GM12891 (cell line): ENCODE data around the gene MATN1.
A peak's percentile ranks its signal among the peaks of the same experiment; 100 is the strongest.

Experiments
- DNase-seq: peaks from one replicate; pipeline ENCODE4 v3.0.0; 2011; ENCODE audit warnings: low spot score; ENCODE audit not compliant: insufficient read length
- FAIRE-seq: peaks from 2 replicates; lab custom pipeline; 2011; peaks lifted over from hg19 to GRCh38; lab: Jason Lieb, UNC
- PAX5 ChIP-seq: IDR thresholded peaks from 2 replicates; pipeline ENCODE4 v1.6.1; 2011; ENCODE audit warnings: low read length, moderate library complexity, mild to moderate bottlenecking; ENCODE audit not compliant: insufficient read depth, severe bottlenecking
- POLR2A ChIP-seq: IDR thresholded peaks from 2 replicates; pipeline ENCODE4 v1.6.1; 2011; ENCODE audit warnings: low read depth, low read length, control low read depth
- POLR2AphosphoS5 ChIP-seq: IDR thresholded peaks from 2 replicates; pipeline ENCODE4 v1.6.1; 2011; ENCODE audit warnings: low read depth, low read length, control low read depth
- POU2F2 ChIP-seq: IDR thresholded peaks from 2 replicates; pipeline ENCODE4 v1.6.1; 2011; ENCODE audit warnings: low read depth, mild to moderate bottlenecking, control low read depth, low read length, moderate library complexity
- SPI1 ChIP-seq: IDR thresholded peaks from 2 replicates; pipeline ENCODE4 v1.6.1; 2011; ENCODE audit warnings: low read depth, low read length, control low read depth
- TAF1 ChIP-seq: IDR thresholded peaks from 2 replicates; pipeline ENCODE4 v1.6.1; 2011; ENCODE audit warnings: low read depth, low read length, control low read depth

Gene MATN1

DNA sequence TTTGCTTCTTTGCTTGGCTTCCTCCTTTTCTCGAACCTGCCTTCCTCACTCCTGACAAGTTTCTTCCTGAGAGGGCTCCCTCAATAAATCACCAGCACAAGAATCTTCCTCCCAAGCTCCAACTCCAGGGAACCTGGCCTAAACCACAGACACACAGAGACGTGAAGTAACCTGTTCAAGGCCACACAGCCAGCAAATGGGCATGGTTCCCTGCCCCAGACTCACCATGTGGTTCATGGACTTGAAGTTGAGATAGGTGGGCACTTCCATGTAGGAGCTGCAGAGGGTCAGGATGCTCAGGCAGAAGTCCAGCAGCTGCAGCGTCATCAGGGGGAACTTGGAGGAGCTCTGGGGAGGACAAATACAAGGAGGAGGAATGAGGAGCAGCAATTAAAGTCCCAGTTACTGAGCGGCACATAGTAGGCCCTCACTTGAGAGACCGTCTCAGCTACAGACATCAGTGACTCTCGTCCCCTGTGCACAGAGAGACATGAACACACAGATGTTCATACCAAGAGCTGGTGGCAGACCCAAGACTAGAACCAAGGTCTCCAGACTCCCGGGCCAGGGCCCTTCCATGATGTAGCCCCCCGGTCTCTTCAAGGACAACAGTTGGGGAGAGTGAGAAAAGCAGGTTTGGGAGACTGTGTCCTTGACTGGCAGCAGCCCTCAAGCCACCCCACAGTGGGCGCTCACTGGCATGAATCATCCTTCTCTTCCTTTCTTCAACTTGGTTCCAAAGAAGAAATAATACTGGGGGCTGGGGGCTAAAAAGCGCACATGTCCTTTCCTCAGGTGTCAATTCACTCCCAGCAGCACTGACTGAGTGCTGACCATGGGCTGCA is 15.6 kb upstream of the MATN1 start:
- no peak for FAIRE-seq
- no peak for DNase-seq
- no peak; the same call in 1 of the 2 replicates for TF ChIP-seq POLR2AphosphoS5
- TF ChIP-seq POU2F2: no peak
- TF ChIP-seq PAX5: no peak
- no peak for TF ChIP-seq TAF1
- no peak for TF ChIP-seq SPI1
- no peak for TF ChIP-seq POLR2A

DNA sequence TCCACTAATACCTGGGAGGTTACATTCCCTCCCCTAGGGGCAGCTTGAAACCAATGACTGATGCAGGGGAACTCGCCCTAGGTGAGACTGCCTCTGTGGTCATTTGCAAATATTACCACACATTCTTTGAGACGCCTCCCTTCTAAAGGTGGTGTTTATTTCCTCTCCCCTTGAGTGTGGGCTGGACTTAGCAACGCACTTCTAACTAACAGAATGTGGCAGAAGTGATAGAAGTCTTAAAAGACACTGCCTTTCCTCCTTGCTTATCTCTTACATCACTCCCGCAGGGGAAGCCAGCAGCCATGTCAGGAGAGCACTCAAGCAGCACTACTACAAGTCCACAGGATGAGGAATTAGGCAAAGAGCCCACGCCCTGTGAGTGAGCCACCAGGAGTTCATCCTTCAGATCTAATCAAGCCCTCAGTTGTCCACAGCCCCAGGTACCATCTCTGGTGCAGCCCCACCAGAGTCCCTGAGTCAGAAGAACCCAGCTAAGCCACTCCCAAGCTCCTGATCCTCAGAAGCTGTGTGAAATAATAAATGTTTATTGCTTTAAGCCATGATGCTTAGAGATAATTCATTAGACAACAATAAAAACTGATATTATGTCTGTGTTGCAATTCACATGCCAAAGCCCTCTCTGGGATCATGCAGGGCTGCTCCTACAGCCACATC is 14.8 kb upstream of the MATN1 start:
- peak; percentile 87 for FAIRE-seq
- no peak for TF ChIP-seq PAX5
- TF ChIP-seq TAF1: no peak
- TF ChIP-seq POU2F2: no peak
- no peak; the same call in 1 of the 2 replicates for TF ChIP-seq POLR2AphosphoS5
- no peak for TF ChIP-seq SPI1
- no peak for TF ChIP-seq POLR2A
- DNase-seq: no peak

DNA sequence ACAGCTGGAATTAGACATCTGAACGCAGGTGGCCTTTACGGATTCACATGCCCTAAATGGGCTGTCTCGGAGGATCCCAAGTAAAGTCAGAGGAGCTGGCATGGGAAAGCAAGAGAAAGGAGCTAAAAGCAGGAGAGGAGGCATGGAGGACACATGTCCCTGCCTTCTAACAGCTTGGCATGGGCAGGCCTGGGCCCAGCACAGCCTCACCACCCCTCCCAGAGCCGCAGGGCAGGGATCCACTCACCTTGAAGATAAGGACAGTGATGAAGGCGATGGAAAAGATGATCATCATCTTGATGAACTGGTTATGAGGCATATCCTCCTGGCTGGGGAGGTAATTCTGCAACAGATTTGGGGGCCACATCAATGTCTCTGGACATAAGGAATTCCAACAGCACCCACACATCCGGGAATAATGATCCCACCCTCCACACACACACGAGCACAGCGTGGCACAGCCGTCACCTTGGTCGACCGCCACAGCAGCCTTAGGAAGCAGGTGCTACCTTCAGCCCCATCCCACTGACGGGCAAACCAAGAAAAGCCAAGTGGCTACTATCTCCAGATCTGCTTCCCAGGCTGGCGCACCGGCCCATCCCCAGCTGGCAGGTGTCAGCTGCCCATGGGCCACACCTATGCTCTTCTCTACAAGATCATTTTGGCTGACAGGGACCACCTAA is 14.1 kb upstream of the MATN1 start:
- TF ChIP-seq POLR2A (no peak), POLR2AphosphoS5 (no peak), SPI1 (no peak), PAX5 (no peak), TAF1 (no peak), POU2F2 (no peak)
- DNase-seq (no peak), FAIRE-seq (no peak)

GRCh38 chr1:30735668-30736498 is 12.5 kb upstream of the MATN1 start:
- DNase-seq (no peak), FAIRE-seq (no peak)
- TF ChIP-seq TAF1 (no peak), POLR2AphosphoS5 (no peak; the same call in 1 of the 2 replicates), POU2F2 (no peak), PAX5 (no peak), POLR2A (no peak; the same call in 1 of the 2 replicates), SPI1 (no peak)

DNA sequence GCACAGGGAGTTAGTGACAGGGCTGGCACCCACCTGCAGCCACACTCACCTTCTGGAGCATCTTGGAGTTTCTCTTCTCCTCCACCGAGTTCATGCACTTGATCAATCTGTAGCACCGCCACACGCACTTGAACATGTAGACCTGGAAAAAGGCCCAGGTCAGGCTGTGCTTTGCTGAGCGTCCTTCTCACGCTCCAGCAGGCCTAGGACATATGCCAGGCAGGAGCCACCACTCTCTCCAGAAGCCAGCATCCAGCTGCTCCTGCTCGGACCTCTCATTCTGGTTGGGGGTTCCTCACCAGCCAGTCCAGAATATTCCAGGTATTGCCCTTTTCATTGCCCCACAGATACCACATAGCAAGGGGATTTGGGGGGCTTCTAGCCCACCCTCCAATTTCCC is 11.7 kb upstream of the MATN1 start:
- TF ChIP-seq POLR2AphosphoS5: no peak
- TF ChIP-seq SPI1: no peak
- TF ChIP-seq POU2F2: no peak
- TF ChIP-seq PAX5: no peak
- TF ChIP-seq TAF1: no peak
- no peak for TF ChIP-seq POLR2A
- FAIRE-seq: no peak
- DNase-seq: no peak

GRCh38 chr1:30734580-30734979 is 11.2 kb upstream of the MATN1 start:
- DNase-seq (no peak), FAIRE-seq (no peak)
- no peak for TF ChIP-seq TAF1
- TF ChIP-seq POLR2AphosphoS5: no peak
- no peak for TF ChIP-seq POLR2A
- no peak for TF ChIP-seq PAX5
- no peak for TF ChIP-seq POU2F2
- no peak for TF ChIP-seq SPI1

GRCh38 chr1:30734106-30734505 is 10.7 kb upstream of the MATN1 start:
- DNase-seq (no peak), FAIRE-seq (no peak)
- TF ChIP-seq POU2F2 (no peak), TAF1 (no peak), POLR2A (no peak; the same call in 1 of the 2 replicates), PAX5 (no peak), POLR2AphosphoS5 (no peak; the same call in 1 of the 2 replicates), SPI1 (no peak)

DNA sequence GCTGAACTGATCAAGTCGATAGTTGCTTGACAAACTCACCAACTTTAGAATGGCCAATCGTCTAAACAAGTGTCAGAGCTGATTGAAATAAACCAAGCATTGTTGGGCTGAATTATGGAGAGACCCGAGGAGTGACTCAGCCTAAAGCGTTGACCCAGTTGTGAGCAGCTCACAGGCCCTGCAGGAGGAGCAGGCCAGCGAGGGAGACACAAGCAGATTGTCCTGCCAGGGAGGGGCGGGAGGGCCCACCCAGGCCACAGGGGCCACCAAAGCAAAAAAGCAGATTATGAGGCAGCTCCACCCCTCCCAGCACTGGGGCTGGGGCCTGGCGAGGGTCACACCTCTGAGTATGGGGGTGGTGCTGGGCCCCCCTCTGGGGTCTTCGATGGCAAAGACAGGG is 10.1 kb upstream of the MATN1 start:
- FAIRE-seq: no peak
- TF ChIP-seq POU2F2 (no peak), POLR2A (no peak), TAF1 (no peak), SPI1 (no peak), POLR2AphosphoS5 (no peak), PAX5 (no peak)
- no peak for DNase-seq
